H4 (cell line): ENCODE results near the gene GPR137C. TPM values are rescaled to one million over a fixed set of nuclear protein-coding genes. Genes with fewer than 3 reads are reported as not detected.

Source experiments
- DNase-seq: peaks from one replicate; pipeline ENCODE4 v3.0.0-alpha.2; 2015; ENCODE audit warnings: low spot score
- total RNA-seq: library from RNA; depleted of rRNA; stranded (reverse); fragments of >200 nt; shearing (Covaris generic); gene quantifications from 2 replicates; pipeline ENCODE4 v1.2.3, GENCODE V29; 2014; rRNA removed

GPR137C gene, protein sequence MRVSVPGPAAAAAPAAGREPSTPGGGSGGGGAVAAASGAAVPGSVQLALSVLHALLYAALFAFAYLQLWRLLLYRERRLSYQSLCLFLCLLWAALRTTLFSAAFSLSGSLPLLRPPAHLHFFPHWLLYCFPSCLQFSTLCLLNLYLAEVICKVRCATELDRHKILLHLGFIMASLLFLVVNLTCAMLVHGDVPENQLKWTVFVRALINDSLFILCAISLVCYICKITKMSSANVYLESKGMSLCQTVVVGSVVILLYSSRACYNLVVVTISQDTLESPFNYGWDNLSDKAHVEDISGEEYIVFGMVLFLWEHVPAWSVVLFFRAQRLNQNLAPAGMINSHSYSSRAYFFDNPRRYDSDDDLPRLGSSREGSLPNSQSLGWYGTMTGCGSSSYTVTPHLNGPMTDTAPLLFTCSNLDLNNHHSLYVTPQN
- total RNA-seq = 0.49 and 0.89 TPM in 2 replicates

DNA sequence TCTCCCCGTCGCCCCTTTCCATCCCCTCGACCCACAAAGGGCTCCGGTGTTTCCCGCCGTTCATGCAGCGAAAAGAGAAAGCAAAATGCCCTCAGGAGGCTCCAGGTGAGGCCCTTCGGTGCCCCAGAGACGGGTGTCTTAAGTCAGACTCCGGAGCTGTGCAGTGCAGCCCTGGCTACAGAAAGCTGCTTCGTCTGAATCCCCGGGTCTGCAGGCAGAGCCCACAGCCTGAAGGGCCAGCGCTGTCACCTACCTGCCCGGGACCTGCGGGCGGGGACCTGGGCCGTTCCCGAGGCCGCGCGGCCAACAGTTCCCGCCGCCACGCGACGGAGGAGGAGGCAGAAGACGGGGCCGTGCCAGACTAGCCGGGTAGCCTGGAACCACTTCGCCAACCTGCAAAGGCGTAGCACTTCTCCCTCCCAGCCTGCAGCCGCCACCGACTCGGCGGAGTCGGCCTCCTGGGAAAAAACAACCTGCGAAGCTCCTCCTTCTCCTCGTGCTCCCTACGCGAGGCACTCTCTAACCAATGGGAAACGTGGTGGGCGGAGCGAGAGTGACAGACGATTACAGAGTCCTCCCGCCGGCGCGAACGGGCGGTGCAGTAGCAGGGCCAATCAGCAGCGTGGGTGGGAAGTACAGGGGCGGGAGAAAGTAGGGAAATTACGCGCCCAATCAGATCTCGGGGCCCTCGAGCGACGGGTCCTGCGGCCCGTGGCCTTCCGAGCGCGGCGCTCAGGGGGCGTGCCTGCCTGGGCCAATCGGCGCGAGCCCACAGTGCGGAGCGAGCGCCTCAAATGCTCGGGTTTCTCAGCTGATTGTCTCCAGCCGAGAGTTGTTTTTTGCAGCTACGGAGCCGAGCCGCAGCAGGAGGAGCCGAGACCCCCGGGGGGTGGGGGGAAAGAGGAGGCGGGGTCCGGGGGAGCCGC is at the start of gene GPR137C, which contains the start of gene TXNDC16:
Gene GPR137C, plus strand, starts transcription at position 774 of the 926 bp plus-strand sequence. CDS start 312 bp downstream, outside the sequence.
Gene TXNDC16, minus strand, starts transcription at position 443 of the 926 bp plus-strand sequence. CDS start 8,948 bp downstream, outside the sequence.
- peak; percentile 99 for DNase-seq

DNA sequence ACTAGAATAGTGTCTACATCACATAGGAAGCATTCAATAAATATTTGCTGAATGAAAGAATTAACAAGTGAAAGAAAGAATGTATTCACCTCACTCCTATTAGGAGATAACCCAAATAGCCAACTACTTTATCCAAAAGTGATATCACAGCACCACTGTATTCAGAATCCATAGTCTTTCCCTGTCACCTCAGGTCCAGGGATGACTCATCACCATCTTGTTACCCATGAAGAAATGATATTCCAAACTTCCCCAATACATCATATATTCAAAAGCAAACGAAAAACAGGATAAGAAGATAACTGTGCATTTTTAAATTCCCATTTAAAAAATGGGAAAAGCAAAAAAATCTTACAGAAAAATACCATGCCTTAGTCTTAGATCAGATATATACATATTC is 39.4 kb upstream of the GPR137C start:
- DNase-seq = no peak

DNA sequence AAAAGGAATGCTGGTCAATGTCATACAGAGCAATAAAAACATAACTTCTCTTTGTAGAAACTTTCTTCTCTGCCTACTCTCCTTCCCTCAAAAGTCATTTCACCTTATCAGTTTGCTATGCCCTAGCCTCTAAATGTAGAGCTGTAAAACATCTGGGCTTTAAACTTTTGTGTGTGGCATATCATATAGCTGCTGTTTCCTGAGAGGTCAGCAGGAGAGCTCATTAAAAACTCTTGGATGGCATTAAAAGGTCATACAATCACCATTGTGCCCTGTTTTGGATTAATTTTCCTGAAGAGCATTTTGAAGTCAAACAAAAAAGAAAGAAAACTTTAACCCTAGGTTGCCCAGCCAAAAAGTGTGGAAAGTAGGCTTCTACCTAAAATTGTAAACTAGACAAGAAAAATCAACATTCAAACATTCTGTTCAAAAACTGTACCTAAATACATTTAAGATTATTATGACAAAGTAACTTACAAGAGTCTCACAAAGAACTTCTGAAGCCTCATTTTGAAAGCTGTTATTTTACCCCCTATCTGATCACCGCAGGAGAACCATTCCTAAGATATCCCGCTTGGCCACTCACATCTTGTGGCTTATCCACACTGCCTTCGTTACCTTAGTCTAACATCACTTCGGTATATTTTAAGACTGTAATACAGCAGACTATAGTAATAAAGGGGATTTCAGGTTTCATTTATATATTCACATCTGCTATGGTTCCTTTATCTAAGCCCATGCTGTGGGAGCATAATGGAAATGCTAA is 38.4 kb upstream of the GPR137C start:
- DNase-seq = no peak

DNA sequence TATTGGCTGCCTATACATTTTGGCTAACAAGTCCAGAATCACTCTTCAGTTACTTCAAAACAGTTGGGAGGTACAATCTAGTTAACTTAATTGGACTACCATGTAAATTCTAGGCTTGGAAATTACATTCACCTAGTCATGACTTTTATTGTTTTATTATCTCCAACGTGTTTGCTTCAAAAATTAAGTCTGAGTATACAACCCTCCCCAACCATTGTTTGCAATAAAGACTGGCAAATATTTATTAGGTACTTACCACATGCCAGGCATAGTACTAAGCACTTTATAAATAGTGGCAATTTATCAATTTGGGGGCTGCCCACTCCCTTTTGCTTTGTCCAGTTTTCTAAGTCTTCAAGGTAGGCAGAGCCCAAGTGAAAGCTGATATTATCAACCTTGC is 30.6 kb upstream of the GPR137C start:
- DNase-seq = no peak

DNA sequence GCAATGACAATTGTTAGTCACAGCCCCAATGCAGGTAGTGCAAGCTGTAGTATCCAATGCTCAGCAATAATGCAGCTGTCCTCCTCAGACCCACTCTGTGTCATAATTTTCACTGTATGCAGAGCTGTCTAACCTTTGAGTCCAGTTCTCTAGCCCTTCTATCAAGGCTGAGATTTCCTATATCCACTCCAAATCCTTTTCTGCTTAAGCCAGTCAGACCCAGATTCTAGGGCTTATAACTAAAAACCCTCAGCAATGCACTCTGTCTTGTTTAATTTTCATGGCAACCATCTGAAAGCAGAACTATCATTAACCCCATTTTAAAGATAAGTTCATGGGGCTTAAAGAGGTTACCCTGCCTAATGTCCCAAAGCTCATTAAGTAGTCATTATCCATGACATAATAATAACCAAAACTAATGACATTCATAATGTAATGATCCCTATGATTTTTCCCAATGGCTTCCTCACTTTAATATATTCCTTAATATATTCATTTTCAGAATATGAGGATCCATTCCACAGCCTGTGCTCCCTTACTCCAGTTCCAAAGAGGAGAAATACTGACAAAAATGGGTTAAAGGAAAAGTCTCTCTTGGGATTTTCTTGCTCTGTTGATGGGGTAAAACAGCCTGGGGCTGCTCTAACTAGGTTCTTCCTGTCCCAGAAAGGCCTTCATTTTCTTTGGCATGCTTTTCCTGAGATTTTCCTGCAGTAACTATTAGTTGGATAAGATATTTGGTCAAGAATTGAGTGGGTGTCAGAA is 29.9 kb upstream of the GPR137C start:
- no peak for DNase-seq

DNA sequence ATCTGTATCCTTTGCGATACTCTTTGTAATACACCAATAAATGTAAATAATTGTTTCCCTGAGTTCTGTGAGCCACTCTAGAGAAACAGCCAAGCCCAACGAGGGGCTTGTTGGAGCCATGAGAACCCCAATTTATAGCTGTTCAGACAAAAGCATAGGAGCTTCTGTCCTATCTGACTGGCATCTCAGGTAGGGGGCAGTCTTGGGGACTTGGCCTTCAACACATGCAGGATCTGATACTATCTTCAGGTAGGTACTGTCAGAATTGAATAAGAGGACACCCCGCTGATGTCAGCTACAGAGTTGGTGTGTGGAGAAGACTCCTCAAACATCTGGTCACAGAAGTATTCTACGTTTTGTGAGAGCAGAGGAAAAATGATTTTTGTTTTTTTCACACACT is 25.6 kb upstream of the GPR137C start:
- DNase-seq = no peak

DNA sequence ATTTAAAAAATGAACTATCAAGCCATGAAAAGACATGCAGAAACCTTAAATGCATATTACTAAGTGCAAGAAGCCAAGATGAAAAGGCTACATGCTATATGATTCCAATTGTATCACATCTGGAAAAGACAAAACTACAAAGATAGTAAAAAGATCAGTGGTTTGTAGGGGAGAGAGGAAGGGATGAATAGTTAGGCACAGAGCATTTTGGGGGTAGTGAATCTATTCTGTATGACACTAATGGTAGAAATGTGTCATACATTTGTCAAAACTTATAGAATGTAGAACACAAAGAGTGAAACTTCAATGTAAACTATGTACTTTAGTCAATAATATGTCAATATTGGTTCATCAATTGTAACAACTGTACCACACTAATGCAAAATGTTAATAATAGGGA is 21.2 kb upstream of the GPR137C start:
- no peak for DNase-seq

DNA sequence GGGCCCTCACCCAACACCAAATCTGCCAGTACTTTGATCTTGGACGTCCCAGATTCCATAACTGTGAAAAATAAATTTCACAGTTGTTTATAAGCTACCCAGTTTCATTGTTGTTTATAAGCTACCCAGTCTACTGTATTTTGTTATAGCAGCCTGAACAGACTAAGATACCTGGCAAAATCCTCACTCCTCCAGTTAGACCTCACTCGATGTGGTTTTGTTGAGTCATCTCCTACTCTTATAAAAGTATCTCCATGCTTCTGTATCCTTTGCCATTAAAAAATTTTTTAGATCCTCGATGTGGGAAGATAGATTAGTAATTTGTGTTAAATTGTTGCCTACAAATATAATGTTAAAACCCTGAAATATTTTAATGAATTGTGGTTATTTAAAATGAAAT is 16.4 kb upstream of the GPR137C start:
- DNase-seq = no peak

DNA sequence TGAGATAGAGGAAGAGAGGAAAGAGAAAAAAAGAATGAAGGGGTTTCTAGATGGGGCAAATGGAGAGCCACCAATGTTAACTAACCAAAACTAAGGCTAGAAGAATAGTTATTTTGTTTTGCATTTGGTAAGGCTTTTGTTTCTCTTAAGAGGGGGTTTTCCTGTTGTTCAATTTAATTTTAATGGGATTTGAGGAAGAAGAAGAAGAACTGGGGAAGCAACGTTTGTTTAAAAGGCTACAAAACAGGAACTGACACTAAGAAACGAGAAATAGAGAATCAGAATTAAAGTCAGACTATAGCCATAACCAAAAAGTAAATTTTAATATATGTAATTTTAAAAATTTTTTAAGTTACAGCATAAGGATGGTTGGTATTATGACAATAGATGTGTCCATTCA is 14.0 kb upstream of the GPR137C start:
- DNase-seq = no peak

DNA sequence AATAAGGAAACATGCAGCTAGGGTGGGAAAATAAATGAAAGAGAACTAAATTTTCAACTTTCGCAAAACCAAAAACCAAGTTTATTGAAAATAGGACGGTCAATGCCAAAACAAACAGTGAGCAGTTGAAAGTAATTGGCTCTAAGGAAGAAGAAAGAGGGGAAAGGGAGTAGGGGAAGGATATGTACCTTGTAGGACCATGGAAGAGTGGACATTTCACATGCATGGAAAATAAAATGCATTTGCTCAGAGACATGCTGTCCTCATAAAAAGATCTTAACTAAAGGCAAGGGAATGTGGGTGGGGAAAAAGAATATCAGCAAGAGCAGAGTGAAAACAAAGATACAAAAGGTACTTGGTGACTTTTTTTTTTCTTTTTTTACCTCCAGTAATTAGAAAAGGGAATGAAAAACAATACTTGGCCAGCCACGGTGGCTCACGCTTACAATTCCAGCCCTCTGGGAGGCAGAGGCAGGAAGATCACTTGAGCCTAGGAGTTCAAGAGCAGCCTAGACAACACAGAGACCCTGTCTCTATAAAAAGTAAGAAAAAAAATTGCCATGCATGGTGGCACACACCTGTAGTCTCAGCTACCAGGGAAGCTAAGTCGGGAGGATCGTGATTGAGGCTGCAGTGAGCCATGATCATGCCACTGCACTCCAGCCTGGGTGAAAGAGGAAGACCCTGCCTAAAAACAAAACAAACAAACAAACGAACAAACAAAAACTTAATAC is 6.9 kb upstream of the GPR137C start:
- no peak for DNase-seq

DNA sequence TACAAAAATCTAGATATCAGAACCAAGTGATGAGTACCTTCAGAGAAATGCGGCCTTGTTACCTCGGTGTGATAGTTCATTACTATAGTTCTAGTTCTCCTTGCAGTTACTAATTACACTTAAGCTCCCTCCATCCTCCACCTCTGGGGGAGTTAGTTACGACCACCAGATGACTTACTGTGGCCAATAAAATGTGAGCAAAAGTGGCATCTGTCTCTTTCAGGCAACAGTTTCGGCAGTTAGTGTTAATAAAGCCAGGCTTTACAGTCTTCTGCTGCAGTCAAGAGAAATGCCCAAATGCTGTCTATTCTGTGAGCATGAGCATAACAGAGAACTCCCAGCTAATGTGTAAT is 6.3 kb upstream of the GPR137C start:
- DNase-seq = no peak

DNA sequence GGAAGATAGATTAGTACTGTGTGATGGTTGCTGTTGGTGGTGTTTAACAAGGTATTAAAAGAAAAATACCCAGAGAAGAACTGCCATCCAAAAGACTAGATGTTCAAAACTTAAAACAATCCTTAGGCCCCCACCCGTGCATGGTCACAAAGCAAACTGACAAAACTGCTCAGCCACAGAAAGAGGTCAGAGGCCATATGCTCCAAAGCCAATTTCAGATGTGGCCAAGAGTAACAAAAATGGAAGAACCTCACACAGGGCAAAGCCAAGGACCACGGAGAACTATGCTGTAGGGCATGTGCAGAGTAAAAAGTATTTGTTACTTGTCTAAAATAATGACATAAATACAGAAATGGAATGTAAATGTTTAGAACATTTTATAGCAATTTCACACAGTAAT is 5.6 kb upstream of the GPR137C start:
- no peak for DNase-seq

DNA sequence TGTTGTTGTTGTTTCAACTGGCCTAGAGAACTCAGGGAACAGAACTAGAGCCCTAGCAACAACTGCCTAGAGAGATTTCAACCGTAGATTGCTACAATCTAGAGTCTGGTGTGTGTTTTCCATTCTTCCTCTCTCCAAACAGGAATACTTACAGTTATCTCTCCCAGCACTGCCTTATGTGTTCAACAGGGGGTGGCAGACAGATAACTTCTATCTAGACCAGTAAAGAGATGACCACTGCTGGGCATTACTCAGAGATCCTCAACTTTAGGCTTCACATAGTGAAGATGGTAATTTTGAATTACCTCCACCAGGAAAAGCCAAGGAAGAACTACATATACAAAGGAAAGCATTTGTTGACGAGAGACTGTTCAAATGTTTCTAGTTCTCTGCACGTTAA is 5.1 kb upstream of the GPR137C start:
- no peak for DNase-seq

DNA sequence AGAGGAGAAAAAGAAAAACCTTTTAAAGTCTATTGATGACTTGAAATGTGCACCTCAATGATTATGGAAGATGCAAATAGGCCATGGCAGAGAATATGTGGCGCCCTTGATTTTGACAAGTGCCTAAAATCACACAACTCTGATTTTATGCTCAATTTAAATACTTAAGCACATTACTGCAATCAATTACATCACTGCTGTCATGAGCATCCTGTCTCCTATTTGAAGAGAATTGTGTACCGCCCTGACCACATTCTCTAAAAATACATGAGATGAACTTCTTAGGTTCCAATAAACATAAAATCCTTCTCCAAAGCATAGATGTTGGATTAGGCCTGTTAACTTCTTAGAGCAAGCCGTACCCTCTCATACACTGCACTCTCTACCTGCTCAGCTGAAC is 2.0 kb upstream of the GPR137C start:
- DNase-seq = no peak

DNA sequence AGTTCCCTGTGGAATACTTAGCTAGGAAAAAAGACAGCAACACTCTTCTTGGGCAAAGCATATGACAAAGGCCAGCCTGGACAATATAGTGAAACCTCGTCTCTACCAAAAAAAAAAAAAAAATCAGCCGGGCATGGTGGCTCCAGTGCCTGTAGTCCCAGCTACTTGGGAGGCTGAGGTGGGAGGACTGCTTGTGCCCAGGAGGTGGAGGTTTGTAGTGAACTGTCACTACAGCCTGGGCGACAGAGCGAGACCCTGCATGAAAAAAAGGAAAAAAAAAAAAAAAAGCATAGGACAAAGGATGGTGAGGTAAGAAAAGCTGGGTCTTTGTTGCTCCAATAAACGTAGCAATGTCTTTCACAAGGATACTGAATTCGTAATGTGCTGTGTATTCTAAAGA is 1.4 kb upstream of the GPR137C start:
- DNase-seq = no peak

DNA sequence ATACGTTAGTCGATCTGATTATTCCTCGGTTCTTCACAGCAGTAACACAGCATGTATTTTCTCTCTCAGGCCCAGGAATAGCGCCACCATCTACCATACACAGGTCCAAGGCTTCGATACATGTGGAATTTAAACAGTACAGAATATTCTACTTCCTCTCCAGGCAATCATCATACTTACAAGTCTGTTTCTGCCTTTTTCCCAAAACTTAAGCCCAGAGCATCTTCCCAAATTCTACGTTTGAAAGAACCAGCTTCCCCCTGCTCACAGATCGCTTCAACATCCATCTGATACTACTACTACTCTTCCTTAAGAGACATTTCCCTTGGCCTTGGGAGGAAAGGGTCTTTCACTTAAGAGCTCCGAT is 957 bp upstream of the GPR137C start:
- DNase-seq = no peak

DNA sequence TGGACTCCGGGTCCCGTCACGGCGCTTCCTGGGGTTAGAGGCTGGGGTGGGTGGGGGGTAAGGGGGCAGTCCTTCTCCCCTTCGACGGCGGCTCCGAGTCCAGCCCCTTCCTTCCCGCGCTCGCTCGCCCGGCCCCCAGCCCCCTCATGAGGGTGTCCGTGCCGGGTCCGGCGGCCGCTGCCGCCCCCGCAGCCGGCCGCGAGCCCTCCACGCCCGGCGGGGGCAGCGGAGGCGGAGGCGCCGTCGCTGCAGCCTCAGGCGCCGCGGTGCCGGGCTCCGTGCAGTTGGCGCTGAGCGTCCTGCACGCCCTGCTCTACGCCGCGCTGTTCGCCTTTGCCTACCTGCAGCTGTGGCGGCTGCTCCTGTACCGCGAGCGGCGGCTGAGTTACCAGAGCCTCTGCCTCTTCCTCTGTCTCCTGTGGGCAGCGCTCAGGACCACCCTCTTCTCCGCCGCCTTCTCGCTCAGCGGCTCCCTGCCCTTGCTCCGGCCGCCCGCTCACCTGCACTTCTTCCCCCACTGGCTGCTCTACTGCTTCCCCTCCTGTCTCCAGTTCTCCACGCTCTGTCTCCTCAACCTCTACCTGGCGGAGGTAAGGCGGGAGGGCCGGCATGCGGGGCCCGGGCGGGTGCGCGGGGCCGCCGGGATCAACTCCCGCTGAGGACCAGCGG is 500 bp downstream of the GPR137C start:
- peak; percentile 17 for DNase-seq

DNA sequence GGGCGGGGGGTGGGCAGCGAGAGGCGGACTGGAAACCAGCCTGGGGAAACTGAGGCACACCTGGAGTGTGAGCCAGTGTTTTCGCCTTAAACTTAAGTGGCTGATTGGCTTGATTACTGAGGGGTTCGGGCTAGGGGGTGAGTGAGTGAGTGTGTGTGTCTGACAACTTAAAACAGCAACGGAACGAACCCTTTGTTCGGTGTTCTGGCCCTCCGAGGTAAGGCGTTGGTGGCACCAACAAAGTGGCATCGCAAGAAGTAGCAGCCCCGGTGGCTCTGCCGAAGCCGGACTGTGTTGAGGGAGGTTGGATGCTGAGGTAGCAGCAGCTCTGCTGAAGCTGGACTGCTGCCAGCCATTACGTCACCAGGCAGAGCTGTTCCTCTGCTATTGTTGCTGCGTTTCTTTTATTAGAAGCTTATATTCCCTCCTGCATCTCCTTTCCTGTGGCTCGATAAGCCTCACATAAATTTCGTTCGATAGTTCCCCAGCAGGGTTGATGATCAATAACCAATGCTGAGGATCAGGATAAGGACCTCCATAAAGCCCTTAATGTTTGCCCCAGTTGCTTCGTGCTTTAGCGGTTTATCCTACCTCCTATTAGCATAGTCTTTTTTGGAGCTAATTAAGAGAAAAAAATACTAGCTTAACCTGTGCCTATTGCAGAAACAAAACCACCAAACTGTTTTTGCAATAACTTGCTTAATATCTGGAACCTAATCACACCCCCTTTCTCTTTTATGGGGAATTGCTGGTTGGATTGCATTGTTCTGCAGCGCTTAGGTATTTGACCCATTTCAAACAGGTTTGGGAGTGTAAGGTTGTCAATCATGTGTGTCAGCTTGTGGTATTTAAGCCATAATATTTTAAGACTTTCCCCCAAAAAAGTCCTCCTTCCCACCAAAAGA is 1.3 kb downstream of the GPR137C start:
- DNase-seq = peak; percentile 86

DNA sequence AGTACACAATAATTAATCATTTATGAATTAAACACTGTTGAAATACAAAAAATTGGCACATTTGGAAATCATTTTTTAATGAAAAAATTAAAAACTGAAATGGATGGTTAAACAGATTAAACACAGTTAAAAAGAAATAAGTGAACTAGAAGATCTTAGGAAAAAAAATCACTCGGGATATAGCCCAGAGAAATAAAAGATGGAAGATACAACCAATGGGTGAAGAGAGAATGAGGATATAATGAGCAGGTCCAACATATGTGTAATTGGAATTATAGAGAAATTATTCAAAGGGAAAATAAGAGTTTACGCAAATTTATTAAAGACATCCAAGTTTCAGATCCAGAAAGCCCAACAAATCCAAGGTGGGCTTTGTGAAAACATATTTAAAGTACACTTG is 6.1 kb downstream of the GPR137C start:
- DNase-seq = no peak
